Calu3 (cell line): ENCODE data around the gene CHRM1. TPM values are rescaled to one million over a fixed set of nuclear protein-coding genes. Genes with fewer than 3 reads are reported as not detected.
A peak's percentile ranks its signal among the peaks of the same experiment; 100 is the strongest.

Source experiments
- BruUV-seq: library from RNA; stranded (reverse); fragments of 400-500 nt; replicated peaks from 2 replicates; lab custom pipeline; 2021; lab: Mats Ljungman, UMichigan
- CTCF ChIA-PET: fragments of 300-600 bp; sonication (Branson Sonifier 250); formaldehyde crosslinking; loops from one replicate; lab custom pipeline; 2022; ENCODE audit warnings: antibody characterized with exemption; lab: Charles Lee
- DNase-seq: peaks from one replicate; pipeline ENCODE4 v3.0.0; 2022
- H3K27ac Mint-ChIP-seq: one replicate; pipeline ENCODE4 v1.8.0; 2022; ENCODE audit warnings: mixed read lengths; ENCODE audit not compliant: unreplicated experiment
- H3K27me3 Mint-ChIP-seq: one replicate; pipeline ENCODE4 v1.8.0; 2022; ENCODE audit warnings: mixed read lengths; ENCODE audit not compliant: unreplicated experiment
- H3K36me3 Mint-ChIP-seq: one replicate; pipeline ENCODE4 v1.8.0; 2022; ENCODE audit warnings: mild to moderate bottlenecking, moderate library complexity, mixed read lengths; ENCODE audit not compliant: insufficient read depth, unreplicated experiment
- H3K4me1 Mint-ChIP-seq: one replicate; pipeline ENCODE4 v1.8.0; 2022; ENCODE audit warnings: mild to moderate bottlenecking, low read depth, mixed read lengths; ENCODE audit not compliant: unreplicated experiment
- H3K4me3 Mint-ChIP-seq: one replicate; pipeline ENCODE4 v1.8.0; 2022; ENCODE audit warnings: mild to moderate bottlenecking, low read depth, moderate library complexity, mixed read lengths; ENCODE audit not compliant: unreplicated experiment
- H3K9me3 Mint-ChIP-seq: one replicate; pipeline ENCODE4 v1.8.0; 2022; ENCODE audit warnings: low read depth, mixed read lengths; ENCODE audit not compliant: unreplicated experiment
- CTCF ChIP-seq: fragments of 200-600 bp; IDR thresholded peaks from one replicate; pipeline ENCODE4 v1.8.0; 2022; ENCODE audit warnings: antibody characterized with exemption; ENCODE audit not compliant: unreplicated experiment
- intact Hi-C: fragments of 100-400 bp; cut with micrococcal nuclease; formaldehyde crosslinking; loops from one replicate; pipeline ENCODE4 v1.10.0; 2022; ENCODE audit not compliant: unreplicated experiment
- total RNA-seq: library from RNA; stranded (reverse); gene quantifications from 2 replicates; pipeline ENCODE4 v1.2.3, GENCODE V29; 2022

The CHRM1 gene
- total RNA-seq, 1 experiment from 2014 or later, result not detected

- intact Hi-C loops, result no loop called here
- BruUV-seq, result no TSS peak
- peaks cover 75% of the 10 kb centered on the region for H3K36me3 Mint-ChIP-seq
- H3K9me3 Mint-ChIP-seq, result no peaks in the 10 kb centered on the region
- DNase-seq, result no peak
- CTCF ChIA-PET, result interaction anchor here (0.6 kb wide), 2 partner anchors 16 to 34 kb away, joined by 4 to 6 read pairs; no protein-coding TSS in a partner anchor
- no peak for TF ChIP-seq CTCF
- H3K4me1 Mint-ChIP-seq, result peaks cover 30% of the 10 kb centered on the region
- peaks cover 8% of the 10 kb centered on the region for H3K27me3 Mint-ChIP-seq
- peak overlapping the region; percentile 40 for H3K4me3 Mint-ChIP-seq
- peak overlapping the region; percentile 92 for H3K27ac Mint-ChIP-seq
Observed at GRCh38 chr11:62889484-62890437, 31.4 kb downstream of the CHRM1 start.

GRCh38 chr11:62889126-62889483 is 32.1 kb downstream of the CHRM1 start:
- Mint-ChIP-seq H3K27ac (peak overlapping the region; percentile 92), H3K4me1 (peaks cover 33% of the 10 kb centered on the region), H3K27me3 (peaks cover 1% of the 10 kb centered on the region), H3K36me3 (peaks cover 81% of the 10 kb centered on the region), H3K4me3 (peak overlapping the region; percentile 40), H3K9me3 (no peaks in the 10 kb centered on the region)
- no peak for TF ChIP-seq CTCF
- CTCF ChIA-PET, result interaction anchor here (0.6 kb wide), 1 partner anchor 15 kb away, joined by 6 read pairs; no protein-coding TSS in a partner anchor
- BruUV-seq, result no TSS peak
- no peak for DNase-seq
- intact Hi-C loops, result no loop called here

GRCh38 chr11:62888406-62888805 is 32.8 kb downstream of the CHRM1 start:
- TSS peak; percentile 4 for BruUV-seq
- no peak for DNase-seq
- intact Hi-C loops, result no loop called here
- no peak for TF ChIP-seq CTCF
- peak overlapping the region; percentile 40 for H3K4me3 Mint-ChIP-seq
- peak overlapping the region; percentile 92 for H3K27ac Mint-ChIP-seq
- no peaks in the 10 kb centered on the region for H3K9me3 Mint-ChIP-seq
- CTCF ChIA-PET, result no interaction called here
- peaks cover 88% of the 10 kb centered on the region for H3K36me3 Mint-ChIP-seq
- peaks cover 40% of the 10 kb centered on the region for H3K4me1 Mint-ChIP-seq
- H3K27me3 Mint-ChIP-seq, result no peaks in the 10 kb centered on the region

- Mint-ChIP-seq H3K9me3 (no peaks in the 10 kb centered on the region), H3K4me1 (peaks cover 48% of the 10 kb centered on the region), H3K36me3 (peaks cover 100% of the 10 kb centered on the region), H3K4me3 (peak overlapping the region; percentile 100), H3K27ac (peak overlapping the region; percentile 60), H3K27me3 (peaks cover 9% of the 10 kb centered on the region)
- CTCF ChIA-PET, result no interaction called here
- TF ChIP-seq CTCF, result no peak
- DNase-seq, result no peak
- no TSS peak for BruUV-seq
- intact Hi-C loops, result no loop called here
Observed at GRCh38 chr11:62885137-62885750, 35.9 kb downstream of the CHRM1 start.
